H1 (cell line): ENCODE data around the gene REPS1. TPM values are rescaled to one million over a fixed set of nuclear protein-coding genes. Genes with fewer than 3 reads are reported as not detected.

Source experiments
- CTCF ChIA-PET: fragments of 300-600 bp; sonication (Branson Sonifier 250); formaldehyde crosslinking; loops from one replicate; lab custom pipeline; 2021; ENCODE audit not compliant: partially characterized antibody; lab: Charles Lee
- POLR2A ChIA-PET: fragments of 300-600 bp; sonication (Branson Sonifier 250); formaldehyde crosslinking; loops from one replicate; lab custom pipeline; 2021; ENCODE audit warnings: inconsistent platforms; ENCODE audit not compliant: partially characterized antibody; lab: Charles Lee
- DNase-seq, 2 experiments: peaks; one replicate each; pipeline versions ENCODE4 v3.0.0 to v3.0.0-alpha.2; 2010 to 2022; ENCODE audit warnings: low spot score in 2 of 2, low read depth in 1 of 2, mixed read lengths in 1 of 2
- FAIRE-seq: peaks from 2 replicates; lab custom pipeline; 2011; peaks lifted over from hg19 to GRCh38; lab: Jason Lieb, UNC
- H2AFZ ChIP-seq: 2 replicates; pipeline ENCODE4 v1.8.1; 2012; ENCODE audit warnings: low read length, inconsistent platforms
- H2AK5ac ChIP-seq: 2 replicates; pipeline ENCODE4 v1.6.1; 2013; ENCODE audit warnings: low read depth, low read length
- H2BK120ac ChIP-seq: replicated peaks from 2 replicates; pipeline ENCODE3; 2013; ENCODE audit warnings: low read depth, low read length, inconsistent platforms
- H2BK12ac ChIP-seq: 2 replicates; pipeline ENCODE4 v1.6.1; 2013; ENCODE audit warnings: low read depth, low read length
- H2BK15ac ChIP-seq: 2 replicates; pipeline ENCODE4 v1.6.1; 2013; ENCODE audit warnings: low read length
- H2BK20ac ChIP-seq: 2 replicates; pipeline ENCODE4 v1.6.1; 2013; ENCODE audit warnings: low read length
- H2BK5ac ChIP-seq: 2 replicates; pipeline ENCODE4 v1.6.1; 2013; ENCODE audit warnings: low read depth, low read length
- H3K14ac ChIP-seq: 2 replicates; pipeline ENCODE4 v1.6.1; 2013; ENCODE audit warnings: inconsistent platforms; ENCODE audit not compliant: insufficient read length
- H3K18ac ChIP-seq: 2 replicates; pipeline ENCODE4 v1.6.1; 2013; ENCODE audit warnings: low read length; ENCODE audit errors: extremely low read depth
- H3K23ac ChIP-seq: 2 replicates; pipeline ENCODE4 v1.6.1; 2013; ENCODE audit warnings: inconsistent platforms; ENCODE audit not compliant: insufficient read length
- H3K23me2 ChIP-seq: 2 replicates; pipeline ENCODE4 v1.6.1; 2013; ENCODE audit warnings: low read depth, low read length
- H3K27ac ChIP-seq: 2 replicates; pipeline ENCODE4 v1.6.1; 2011; ENCODE audit warnings: low read depth, low read length, inconsistent platforms
- H3K27me3 ChIP-seq, 4 experiments: replicated peaks in 1 of 4; 1 replicate in 1 of 4; 2 replicates in 3 of 4; pipeline versions ENCODE4 v1.6.1 to v1.8.1; 2011 to 2013; ENCODE audit warnings: low read length in 3 of 4, mild to moderate bottlenecking in 3 of 4, inconsistent platforms in 2 of 4, mixed read lengths in 2 of 4, moderate library complexity in 1 of 4; ENCODE audit not compliant: control insufficient read depth in 3 of 4, insufficient read depth in 3 of 4; ENCODE audit errors: extremely low read depth in 1 of 4
- H3K36me3 ChIP-seq, 4 experiments: 2 replicates each; pipeline versions ENCODE4 v1.6.1 to v1.8.1; 2011 to 2013; ENCODE audit warnings: mild to moderate bottlenecking in 4 of 4, low read length in 3 of 4, moderate library complexity in 2 of 4, control low read depth in 1 of 4, inconsistent platforms in 1 of 4; ENCODE audit not compliant: insufficient read depth in 4 of 4, control insufficient read depth in 2 of 4
- H3K4ac ChIP-seq: replicated peaks from 2 replicates; pipeline ENCODE3; 2013; ENCODE audit warnings: low read length, low read depth, mixed read lengths, inconsistent platforms; ENCODE audit not compliant: insufficient read length
- H3K4me1 ChIP-seq, 4 experiments: replicated peaks in 1 of 4; 1 replicate in 1 of 4; 2 replicates in 3 of 4; pipeline versions ENCODE4 v1.6.1 to v1.8.1; 2011 to 2013; ENCODE audit warnings: low read length in 3 of 4, inconsistent platforms in 2 of 4, mixed read lengths in 1 of 4; ENCODE audit not compliant: insufficient read depth in 4 of 4, control insufficient read depth in 3 of 4
- H3K4me2 ChIP-seq, 2 experiments: 2 replicates each; pipeline versions ENCODE4 v1.6.1 to v1.8.1; 2011 to 2013; ENCODE audit warnings: low read depth in 2 of 2, low read length in 2 of 2, control low read depth in 1 of 2, inconsistent platforms in 1 of 2, mild to moderate bottlenecking in 1 of 2; ENCODE audit not compliant: insufficient read depth in 1 of 2
- H3K4me3 ChIP-seq, 4 experiments: fragments of 200-600, 300-600 bp in 1 of 4; sonication (generic), shearing (Covaris generic), sonication (Bioruptor Twin) in 1 of 4; 2 replicates each; pipeline versions ENCODE4 v1.5.1 to v1.8.1; 2011 to 2016; ENCODE audit warnings: low read length in 4 of 4, low read depth in 3 of 4, control low read depth in 2 of 4, inconsistent platforms in 2 of 4, mild to moderate bottlenecking in 2 of 4, mixed read lengths in 1 of 4, moderate library complexity in 1 of 4; ENCODE audit not compliant: insufficient read depth in 2 of 4; ENCODE audit errors: extremely low read depth in 1 of 4
- H3K56ac ChIP-seq: replicated peaks from 2 replicates; pipeline ENCODE3; 2013; ENCODE audit warnings: low read depth, mild to moderate bottlenecking, mixed read lengths, low read length, inconsistent platforms; ENCODE audit not compliant: insufficient read length
- H3K79me1 ChIP-seq: 2 replicates; pipeline ENCODE4 v1.6.1; 2013; ENCODE audit warnings: low read depth, low read length, control low read depth
- H3K79me2 ChIP-seq, 2 experiments: 2 replicates each; pipeline versions ENCODE4 v1.6.1 to v1.8.1; 2012 to 2013; ENCODE audit warnings: low read length in 2 of 2, mild to moderate bottlenecking in 2 of 2, inconsistent platforms in 1 of 2; ENCODE audit not compliant: insufficient read depth in 2 of 2, control insufficient read depth in 1 of 2
- H3K9ac ChIP-seq, 4 experiments: replicated peaks in 1 of 4; 1 replicate in 1 of 4; 2 replicates in 3 of 4; pipeline versions ENCODE4 v1.6.1 to v1.8.1; 2011 to 2013; ENCODE audit warnings: low read depth in 3 of 4, low read length in 3 of 4, control low read depth in 2 of 4, mild to moderate bottlenecking in 2 of 4, moderate library complexity in 2 of 4, inconsistent platforms in 1 of 4; ENCODE audit errors: extremely low read depth in 1 of 4
- H3K9me3 ChIP-seq, 2 experiments: 2 replicates each; pipeline versions ENCODE4 v1.6.1 to v1.8.1; 2012 to 2013; ENCODE audit warnings: mild to moderate bottlenecking in 2 of 2, moderate library complexity in 2 of 2, control low read depth in 1 of 2, inconsistent platforms in 1 of 2, low read depth in 1 of 2, low read length in 1 of 2, mixed read lengths in 1 of 2; ENCODE audit not compliant: insufficient read depth in 2 of 2
- H4K20me1 ChIP-seq, 2 experiments: replicated peaks in 1 of 2; 2 replicates each; pipeline versions ENCODE3 to v1.8.1; 2011 to 2013; ENCODE audit warnings: inconsistent platforms in 2 of 2, low read length in 2 of 2, mild to moderate bottlenecking in 1 of 2; ENCODE audit not compliant: insufficient read depth in 2 of 2, control insufficient read depth in 1 of 2
- H4K5ac ChIP-seq: 2 replicates; pipeline ENCODE4 v1.6.1; 2013; ENCODE audit warnings: low read length, low read depth, mixed read lengths, inconsistent platforms; ENCODE audit not compliant: insufficient read length
- H4K8ac ChIP-seq: 2 replicates; pipeline ENCODE4 v1.8.0; 2013; ENCODE audit warnings: mild to moderate bottlenecking, moderate library complexity, low read length, inconsistent platforms; ENCODE audit not compliant: insufficient read depth; ENCODE audit errors: extremely low read depth
- H4K91ac ChIP-seq: replicated peaks from 2 replicates; pipeline ENCODE3; 2013; ENCODE audit warnings: low read length, mixed read lengths, inconsistent platforms; ENCODE audit not compliant: insufficient read length
- SP1 ChIP-seq: IDR thresholded peaks from 2 replicates; pipeline ENCODE4 v1.6.1; 2011; ENCODE audit warnings: low read depth, low read length
- WGBS, 2 experiments: shearing (Covaris generic) in 1 of 2; methylation state at CpG; one replicate each; pipeline versions ENCODE4 v1.1.6 to v1.1.7; 2013 to 2015; ENCODE audit warnings: low lambda C conversion rate in 2 of 2, mixed read lengths in 2 of 2, inconsistent platforms in 1 of 2, low coverage in 1 of 2, missing lambda C conversion rate in 1 of 2; ENCODE audit not compliant: insufficient replicate concordance in 2 of 2, insufficient coverage in 1 of 2, insufficient read length in 1 of 2; ENCODE audit errors: extremely low coverage in 1 of 2, missing lambda C conversion rate in 1 of 2; 5-methylcytosine and 5-hydroxymethylcytosine counted together
- polyA plus RNA-seq, 7 experiments: library from polyadenylated mRNA; depleted of rRNA in 3 of 7; stranded (reverse) in 5 of 7; unstranded in 2 of 7; fragments of >200 nt in 5 of 7; fragments of 200-250 nt in 2 of 7; gene quantifications; 1 replicate in 5 of 7; 2 replicates in 1 of 7; 4 replicates in 1 of 7; pipeline versions ENCODE4 v1.2.1 to v1.2.3, GENCODE V29; 2011 to 2013; ENCODE audit warnings: missing spikeins in 2 of 7, mixed read lengths in 2 of 7
- total RNA-seq: library from RNA; stranded (reverse); fragmentation: NEBNext Ultra II Directional; extraction: Animal tissue kit (Norgen Biotek cat#: 25700); gene quantifications from 2 replicates; pipeline ENCODE4 v1.2.1, GENCODE V29; 2021

The REPS1 gene
- total and polyA plus RNA-seq, 2 of the 8 experiments (the other 6 are each of a cell fraction or from before 2014, with no cell fraction given): 52.1 to 68.9 TPM

- no peaks in the 10 kb centered on the region for H3K23me2 ChIP-seq
- H3K4me2 ChIP-seq: no peak overlapping the region
- no peak overlapping the region for H2BK5ac ChIP-seq
- no peak overlapping the region for H2AK5ac ChIP-seq
- H4K91ac ChIP-seq: no peak overlapping the region
- H3K4ac ChIP-seq: no peak overlapping the region
- no peak overlapping the region for H2BK120ac ChIP-seq
- no peaks in the 10 kb centered on the region for H3K79me2 ChIP-seq
- no peak overlapping the region for H3K4me3 ChIP-seq
- no peak overlapping the region for H4K8ac ChIP-seq
- H3K18ac ChIP-seq: no peak overlapping the region
- H2BK12ac ChIP-seq: no peak overlapping the region
- ChIA-PET POLR2A (interaction anchor here (1.1 to 2.2 kb wide), 2 partner anchors 10 kb away, joined by 4 to 9 read pairs; no protein-coding TSS in a partner anchor), CTCF (interaction anchor here (0.6 to 0.7 kb wide), 2 partner anchors 76 to 77 kb away, joined by 3 to 4 read pairs; no protein-coding TSS in a partner anchor)
- H4K20me1 ChIP-seq: no peaks in the 10 kb centered on the region
- H3K56ac ChIP-seq: no peak overlapping the region
- no peak overlapping the region for H3K9ac ChIP-seq
- H3K79me1 ChIP-seq: no peaks in the 10 kb centered on the region
- H3K36me3 ChIP-seq: no peaks in the 10 kb centered on the region
- no peak overlapping the region for H2BK20ac ChIP-seq
- no peak overlapping the region for H3K27ac ChIP-seq
- no peak overlapping the region for H2BK15ac ChIP-seq
- WGBS, 2 experiments: 89% methylated on average over 3 of the region's 3 CpGs; no CpG with 5 or more reads in 1 of the 2 experiments
- H3K23ac ChIP-seq: no peak overlapping the region
- no peaks in the 10 kb centered on the region for H3K27me3 ChIP-seq
- H3K14ac ChIP-seq: no peak overlapping the region
- H4K5ac ChIP-seq: no peak overlapping the region
- no peak for DNase-seq
- H3K4me1 ChIP-seq: no peaks in the 10 kb centered on the region; a peak in 1 of 7 replicates
- no peak overlapping the region for H2AFZ ChIP-seq
- TF ChIP-seq SP1: no peak
- H3K9me3 ChIP-seq: no peaks in the 10 kb centered on the region
- no peak for FAIRE-seq
Measured at GRCh38 chr6:138891255-138891986, 96.6 kb downstream of the REPS1 start.
